Heart left ventricle (tissue), 13 donors: ENCODE measurements around the gene DCAF8.

Source experiments
- CTCF ChIP-seq, 12 donors: fragments of 200-600 bp; sonication (generic) in 4 of 12; IDR thresholded peaks; one replicate each; pipeline versions ENCODE4 v1.5.0 to v1.8.0; 2018 to 2022; ENCODE audit warnings: antibody characterized with exemption in 12 of 12, mild to moderate bottlenecking in 5 of 12
- POLR2A ChIP-seq, 2 donors: fragments of 450-650 bp; IDR thresholded peaks; one replicate each; pipeline ENCODE4 v1.6.1; 2017; ENCODE audit warnings: antibody characterized with exemption in 2 of 2, mild to moderate bottlenecking in 2 of 2, moderate library complexity in 2 of 2
- donor health status: ischemic (EF 13 %, LVEDD 7.1; RV severe dilation, severe dysfunction).
- donor health status: DM: no; HTN: yes; CAD: no.
- donor health status: DM: no; HTN: no; CAD: no.
- donor health status: ischemic (EF 25% LVEDD 6.9; RV normal size, moderate dysfunction).
- donor health status: ischemic (EF 25% LVEDD 5.7; RV mildly dilated, moderate dysfunction).
- donor health status: ischemic (EF 35%, LVEDD 5.7; RV mildly dilated, moderate dysfunction).
- donor health status: nonischemic (EF 11% LVEDD 7.7; RV severe dilation, severe dysfunction).
- donor health status: DM: yes; HTN: yes; CAD: no.
- donor health status: PGD.
- donor health status: ischemic (EF 29% LVEDD 5.4; RV normal size, mild dysfunction).
- donor health status: nonischemic (EF 23%, LVEDD 6.1; RV moderate dilation, normal function).

DNA sequence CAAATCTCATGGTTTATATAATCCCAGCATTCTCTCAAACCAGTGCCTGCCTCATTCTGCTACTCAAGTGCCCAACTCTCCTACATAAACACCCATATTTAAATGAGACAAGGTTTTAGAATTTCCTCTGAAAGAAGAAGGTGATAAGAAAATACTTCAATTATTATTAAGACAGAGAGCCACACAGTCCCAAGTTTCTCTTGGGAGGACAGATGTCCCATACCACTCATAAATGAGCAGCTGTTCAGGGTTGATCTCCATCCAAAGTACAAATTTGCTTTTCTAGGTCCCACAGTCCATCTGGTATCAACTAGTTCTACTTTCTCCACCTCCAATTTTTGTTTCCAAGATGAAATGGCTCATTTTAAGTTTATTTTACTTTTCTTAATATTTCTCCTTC, 11.3 kb downstream of the DCAF8 start:
- TF ChIP-seq CTCF (IDR thresholded peaks at IDR 0.05), result no peak
- TF ChIP-seq POLR2A (IDR thresholded peaks at IDR 0.05), result no peak
